NK-92 treated with Interleukin-12 subunit alpha and Interleukin-12 subunit beta, amount 100 ng/mL, for 24 hours (cell line): ENCODE measurements around the gene SDHB.

Experiments used
- DNase-seq: peaks from one replicate; lab custom pipeline; 2025; lab: John Stamatoyannopoulos, UW

Gene SDHB

GRCh38 chr1:16969057-16969611 is 84.7 kb downstream of the SDHB start:
- DNase-seq = no peak
